ENCODE results near the gene GNG14.

GRCh38 chr19:12715929-12716328 is 28.1 kb downstream of the GNG14 start:
- TF ChIP-seq POLR2A (IDR thresholded peaks at IDR 0.05) (no peak), CTCF (IDR thresholded peaks at IDR 0.05) (no peak), POLR2AphosphoS5 (IDR thresholded peaks at IDR 0.05) (no peak), EP300 (IDR thresholded peaks at IDR 0.05) (no peak)
